HepG2 (cell line): ENCODE results near the gene SMCO4. TPM values are rescaled to one million over a fixed set of nuclear protein-coding genes. Genes with fewer than 3 reads are reported as not detected.
A peak's percentile ranks its signal among the peaks of the same experiment; 100 is the strongest.

Source experiments
- ATM ChIP-seq: fragments of 450-650 bp; IDR thresholded peaks from 2 replicates; pipeline ENCODE4 v1.7.1; 2017; ENCODE audit warnings: mild to moderate bottlenecking, borderline replicate concordance
- CBFB ChIP-seq: sonication (generic); formaldehyde crosslinking; IDR thresholded peaks from 2 replicates; pipeline ENCODE4 v1.4.0; 2020; ENCODE audit warnings: missing genetic modification reagents
- CTCF ChIP-seq: sonication (generic); formaldehyde crosslinking; IDR thresholded peaks from 2 replicates; pipeline ENCODE4 v1.5.0; 2020; ENCODE audit warnings: mild to moderate bottlenecking, missing genetic modification reagents, moderate library complexity
- ETS1 ChIP-seq: sonication (generic); formaldehyde crosslinking; IDR thresholded peaks from 2 replicates; pipeline ENCODE4 v1.4.0; 2020; ENCODE audit warnings: missing genetic modification reagents
- GFI1 ChIP-seq: sonication (generic); formaldehyde crosslinking; IDR thresholded peaks from 2 replicates; pipeline ENCODE4 v1.5.0; 2020; ENCODE audit warnings: missing genetic modification reagents, mild to moderate bottlenecking, borderline replicate concordance
- HNF4G ChIP-seq, 2 experiments: sonication (generic) in 1 of 2; formaldehyde crosslinking in 1 of 2; IDR thresholded peaks; 2 replicates each; pipeline versions ENCODE4 v1.4.0 to v1.6.1; 2011 to 2020; ENCODE audit warnings: borderline replicate concordance in 2 of 2, low read depth in 2 of 2, mild to moderate bottlenecking in 2 of 2, low read length in 1 of 2, missing genetic modification reagents in 1 of 2, moderate library complexity in 1 of 2
- NCOA2 ChIP-seq: sonication (generic); formaldehyde crosslinking; IDR thresholded peaks from 2 replicates; pipeline ENCODE4 v1.8.0; 2022; ENCODE audit warnings: inconsistent platforms
- NR2F6 ChIP-seq, 2 experiments: IDR thresholded peaks; 2 replicates each; pipeline ENCODE4 v1.6.1; 2016; ENCODE audit warnings: antibody characterized with exemption in 1 of 2, mild to moderate bottlenecking in 1 of 2
- XRCC5 ChIP-seq: fragments of 200-400 bp; formaldehyde crosslinking; optimal IDR thresholded peaks from 2 replicates; pipeline ENCODE3; 2017; ENCODE audit warnings: mild to moderate bottlenecking, low read length
- ZBED4 ChIP-seq: sonication (generic); formaldehyde crosslinking; IDR thresholded peaks from 2 replicates; pipeline ENCODE4 v1.4.0; 2020; ENCODE audit warnings: missing genetic modification reagents, borderline replicate concordance
- ZC3H4 ChIP-seq: sonication (generic); formaldehyde crosslinking; IDR thresholded peaks from 2 replicates; pipeline ENCODE4 v1.4.0; 2020; ENCODE audit warnings: missing genetic modification reagents, borderline replicate concordance
- ZKSCAN1 ChIP-seq: fragments of 150-350 bp; IDR thresholded peaks from 2 replicates; pipeline ENCODE4 v1.6.1; 2014; ENCODE audit warnings: low read length
- ZNF33A ChIP-seq: sonication (generic); formaldehyde crosslinking; IDR thresholded peaks from 2 replicates; pipeline ENCODE4 v1.5.1; 2020; ENCODE audit warnings: missing genetic modification reagents, mild to moderate bottlenecking, moderate library complexity, borderline replicate concordance
- ZNF441 ChIP-seq: sonication (generic); formaldehyde crosslinking; IDR thresholded peaks from 2 replicates; pipeline ENCODE4 v1.7.0; 2021; ENCODE audit warnings: missing genetic modification reagents, borderline replicate concordance
- polyA plus RNA-seq, 8 experiments: library from polyadenylated mRNA; depleted of rRNA in 3 of 8; stranded (reverse) in 7 of 8; unstranded in 1 of 8; fragments of >200 nt; fragmentation: Illumina TruSeq in 4 of 8; extraction: Trizol in 4 of 8; gene quantifications; 2 replicates each; pipeline versions ENCODE4 v1.2.1 to v1.2.3, GENCODE V29; 2011 to 2016; ENCODE audit warnings: low read depth in 4 of 8, missing spikeins in 1 of 8, mixed read lengths in 1 of 8; ENCODE audit not compliant: insufficient read depth in 1 of 8
- total RNA-seq, 5 experiments: library from RNA; depleted of rRNA; stranded (reverse); fragments of >200 nt; fragmentation: Illumina TruSeq; extraction: Trizol; gene quantifications; 2 replicates each; pipeline ENCODE4 v1.2.3, GENCODE V29; 2016; ENCODE audit warnings: low read depth in 1 of 5
- TF ChIP-seq, protein P1 (sequence below): sonication (generic); formaldehyde crosslinking; IDR thresholded peaks from 2 replicates; pipeline ENCODE4 v1.5.1; 2020; ENCODE audit warnings: mild to moderate bottlenecking, missing genetic modification reagents
- TF ChIP-seq, protein P2 (sequence below): sonication (generic); formaldehyde crosslinking; IDR thresholded peaks from 2 replicates; pipeline ENCODE4 v1.8.1; 2022; ENCODE audit warnings: low read depth, mild to moderate bottlenecking, missing genetic modification reagents

The SMCO4 gene
- total and polyA plus RNA-seq, 2 of the 13 experiments (the other 11 are each of a cell fraction or from before 2014, with no cell fraction given): 10.6 to 28.5 TPM

GRCh38 chr11:93487032-93487483 lies 56.1 kb downstream of the SMCO4 start (continued):
- TF ChIP-seq CBFB (CRISPR knock-in tag): peak; percentile 96
- TF ChIP-seq ZNF33A (CRISPR knock-in tag): no peak
- no peak for TF ChIP-seq ZC3H4
- TF ChIP-seq, protein P1, sequence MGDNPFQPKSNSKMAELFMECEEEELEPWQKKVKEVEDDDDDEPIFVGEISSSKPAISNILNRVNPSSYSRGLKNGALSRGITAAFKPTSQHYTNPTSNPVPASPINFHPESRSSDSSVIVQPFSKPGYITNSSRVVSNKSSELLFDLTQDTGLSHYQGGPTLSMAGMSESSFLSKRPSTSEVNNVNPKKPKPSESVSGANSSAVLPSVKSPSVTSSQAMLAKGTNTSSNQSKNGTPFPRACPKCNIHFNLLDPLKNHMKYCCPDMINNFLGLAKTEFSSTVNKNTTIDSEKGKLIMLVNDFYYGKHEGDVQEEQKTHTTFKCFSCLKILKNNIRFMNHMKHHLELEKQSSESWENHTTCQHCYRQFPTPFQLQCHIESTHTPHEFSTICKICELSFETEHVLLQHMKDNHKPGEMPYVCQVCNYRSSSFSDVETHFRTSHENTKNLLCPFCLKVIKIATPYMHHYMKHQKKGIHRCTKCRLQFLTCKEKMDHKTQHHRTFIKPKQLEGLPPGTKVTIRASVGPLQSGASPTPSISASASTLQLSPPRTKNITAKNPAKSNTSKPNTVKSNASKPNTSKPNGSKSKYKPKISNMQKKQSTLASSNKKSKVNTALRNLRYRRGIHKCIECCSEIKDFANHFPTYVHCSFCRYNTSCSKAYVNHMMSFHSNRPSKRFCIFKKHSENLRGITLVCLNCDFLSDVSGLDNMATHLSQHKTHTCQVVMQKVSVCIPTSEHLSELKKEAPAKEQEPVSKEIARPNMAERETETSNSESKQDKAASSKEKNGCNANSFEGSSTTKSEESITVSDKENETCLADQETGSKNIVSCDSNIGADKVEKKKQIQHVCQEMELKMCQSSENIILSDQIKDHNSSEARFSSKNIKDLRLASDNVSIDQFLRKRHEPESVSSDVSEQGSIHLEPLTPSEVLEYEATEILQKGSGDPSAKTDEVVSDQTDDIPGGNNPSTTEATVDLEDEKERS: peak; percentile 75; the same call in 1 of the 2 replicates
- TF ChIP-seq CTCF: peak; percentile 27; the same call in 1 of the 2 replicates
- TF ChIP-seq ZBED4 (CRISPR knock-in tag): peak; percentile 49; the same call in 1 of the 2 replicates
- no peak for TF ChIP-seq ATM
- peak; percentile 93 for TF ChIP-seq NCOA2 (CRISPR knock-in tag)
- TF ChIP-seq ZNF441 (CRISPR knock-in tag): peak; percentile 71; the same call in 1 of the 2 replicates
- peak; percentile 90 for TF ChIP-seq GFI1 (CRISPR knock-in tag)
- TF ChIP-seq ZKSCAN1: no peak
- peak; percentile 100 for TF ChIP-seq NR2F6 (IDR thresholded peaks at IDR 0.05)
- TF ChIP-seq NR2F6 (CRISPR knock-in tag; IDR thresholded peaks at IDR 0.05): peak; percentile 99
- TF ChIP-seq, protein P2, sequence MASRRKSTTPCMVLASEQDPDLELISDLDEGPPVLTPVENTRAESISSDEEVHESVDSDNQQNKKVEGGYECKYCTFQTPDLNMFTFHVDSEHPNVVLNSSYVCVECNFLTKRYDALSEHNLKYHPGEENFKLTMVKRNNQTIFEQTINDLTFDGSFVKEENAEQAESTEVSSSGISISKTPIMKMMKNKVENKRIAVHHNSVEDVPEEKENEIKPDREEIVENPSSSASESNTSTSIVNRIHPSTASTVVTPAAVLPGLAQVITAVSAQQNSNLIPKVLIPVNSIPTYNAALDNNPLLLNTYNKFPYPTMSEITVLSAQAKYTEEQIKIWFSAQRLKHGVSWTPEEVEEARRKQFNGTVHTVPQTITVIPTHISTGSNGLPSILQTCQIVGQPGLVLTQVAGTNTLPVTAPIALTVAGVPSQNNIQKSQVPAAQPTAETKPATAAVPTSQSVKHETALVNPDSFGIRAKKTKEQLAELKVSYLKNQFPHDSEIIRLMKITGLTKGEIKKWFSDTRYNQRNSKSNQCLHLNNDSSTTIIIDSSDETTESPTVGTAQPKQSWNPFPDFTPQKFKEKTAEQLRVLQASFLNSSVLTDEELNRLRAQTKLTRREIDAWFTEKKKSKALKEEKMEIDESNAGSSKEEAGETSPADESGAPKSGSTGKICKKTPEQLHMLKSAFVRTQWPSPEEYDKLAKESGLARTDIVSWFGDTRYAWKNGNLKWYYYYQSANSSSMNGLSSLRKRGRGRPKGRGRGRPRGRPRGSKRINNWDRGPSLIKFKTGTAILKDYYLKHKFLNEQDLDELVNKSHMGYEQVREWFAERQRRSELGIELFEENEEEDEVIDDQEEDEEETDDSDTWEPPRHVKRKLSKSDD (CRISPR knock-in tag): peak; percentile 78; the same call in 1 of the 2 replicates
- TF ChIP-seq XRCC5: peak; percentile 90
- TF ChIP-seq ETS1: no peak
- peak; percentile 84 for TF ChIP-seq HNF4G (IDR thresholded peaks at IDR 0.05; ENCODE audit: borderline replicate concordance, low read depth, low read length)
- TF ChIP-seq HNF4G (CRISPR knock-in tag; IDR thresholded peaks at IDR 0.05; ENCODE audit: borderline replicate concordance, low read depth): peak; percentile 88
